ENCODE measurements around the gene CACFD1. TPM values are rescaled to one million over a fixed set of nuclear protein-coding genes. Genes with fewer than 3 reads are reported as not detected.

Gene CACFD1
- total RNA-seq, 1 donor from 2014 or later, result 22.3 TPM

GRCh38 chr9:133472753-133473378, 13.1 kb downstream of the CACFD1 start:
- peaks cover 2% of the 10 kb centered on the region for H3K36me3 Mint-ChIP-seq (ENCODE audit: low read depth)

GRCh38 chr9:133473743-133474142, 14.0 kb downstream of the CACFD1 start:
- H3K27ac Mint-ChIP-seq (ENCODE audit: unreplicated experiment), result no peak overlapping the region
- no peak overlapping the region for H3K4me3 Mint-ChIP-seq (ENCODE audit: unreplicated experiment)
- no peak for DNase-seq (ENCODE audit: low spot score)
- H3K36me3 Mint-ChIP-seq (ENCODE audit: low read depth), result peaks cover 2% of the 10 kb centered on the region
- H3K27me3 Mint-ChIP-seq (ENCODE audit: low read depth), result no peaks in the 10 kb centered on the region
- peaks cover 5% of the 10 kb centered on the region for H3K4me1 Mint-ChIP-seq (ENCODE audit: low read depth)
- no peaks in the 10 kb centered on the region for H3K9me3 Mint-ChIP-seq (ENCODE audit: low read depth)
- TF ChIP-seq CTCF (IDR thresholded peaks at IDR 0.05), result no peak

More at GRCh38 chr9:133472753-133473378, 13.1 kb downstream of the CACFD1 start:
- Mint-ChIP-seq H3K4me3 (ENCODE audit: unreplicated experiment) (no peak overlapping the region), H3K4me1 (ENCODE audit: low read depth) (peaks cover 3% of the 10 kb centered on the region), H3K27me3 (ENCODE audit: low read depth) (no peaks in the 10 kb centered on the region), H3K9me3 (ENCODE audit: low read depth) (no peaks in the 10 kb centered on the region), H3K27ac (ENCODE audit: unreplicated experiment) (no peak overlapping the region)
- TF ChIP-seq CTCF (IDR thresholded peaks at IDR 0.05), result no peak
- no peak for DNase-seq (ENCODE audit: low spot score)

- Mint-ChIP-seq H3K36me3 (ENCODE audit: low read depth) (peaks cover 2% of the 10 kb centered on the region), H3K4me3 (ENCODE audit: unreplicated experiment) (no peak overlapping the region), H3K27me3 (ENCODE audit: low read depth) (no peaks in the 10 kb centered on the region), H3K9me3 (ENCODE audit: low read depth) (no peaks in the 10 kb centered on the region), H3K4me1 (ENCODE audit: low read depth) (peaks cover 5% of the 10 kb centered on the region), H3K27ac (ENCODE audit: unreplicated experiment) (no peak overlapping the region)
- TF ChIP-seq CTCF (IDR thresholded peaks at IDR 0.05), result no peak
- DNase-seq (ENCODE audit: low spot score), result no peak
Observed at GRCh38 chr9:133474215-133474614, 14.4 kb downstream of the CACFD1 start.

- peaks cover 2% of the 10 kb centered on the region for H3K36me3 Mint-ChIP-seq (ENCODE audit: low read depth)
- no peak for DNase-seq (ENCODE audit: low spot score)
- H3K27ac Mint-ChIP-seq (ENCODE audit: unreplicated experiment), result no peak overlapping the region
- no peak for TF ChIP-seq CTCF (IDR thresholded peaks at IDR 0.05)
- H3K27me3 Mint-ChIP-seq (ENCODE audit: low read depth), result no peaks in the 10 kb centered on the region
- no peak overlapping the region for H3K4me3 Mint-ChIP-seq (ENCODE audit: unreplicated experiment)
- peaks cover 8% of the 10 kb centered on the region for H3K4me1 Mint-ChIP-seq (ENCODE audit: low read depth)
- no peaks in the 10 kb centered on the region for H3K9me3 Mint-ChIP-seq (ENCODE audit: low read depth)
Observed at GRCh38 chr9:133474853-133475252, 15.1 kb downstream of the CACFD1 start.

- H3K27me3 Mint-ChIP-seq (ENCODE audit: low read depth), result no peaks in the 10 kb centered on the region
- no peak overlapping the region for H3K4me3 Mint-ChIP-seq (ENCODE audit: unreplicated experiment)
- no peaks in the 10 kb centered on the region for H3K9me3 Mint-ChIP-seq (ENCODE audit: low read depth)
- no peak for DNase-seq (ENCODE audit: low spot score)
- H3K27ac Mint-ChIP-seq (ENCODE audit: unreplicated experiment), result no peak overlapping the region
- peaks cover 2% of the 10 kb centered on the region for H3K36me3 Mint-ChIP-seq (ENCODE audit: low read depth)
- peaks cover 8% of the 10 kb centered on the region for H3K4me1 Mint-ChIP-seq (ENCODE audit: low read depth)
- no peak for TF ChIP-seq CTCF (IDR thresholded peaks at IDR 0.05)
Observed at GRCh38 chr9:133475292-133476012, 15.7 kb downstream of the CACFD1 start.

All from chondrocyte (in vitro differentiated cells).